ENCODE measurements around the gene ZNF750.

DNA sequence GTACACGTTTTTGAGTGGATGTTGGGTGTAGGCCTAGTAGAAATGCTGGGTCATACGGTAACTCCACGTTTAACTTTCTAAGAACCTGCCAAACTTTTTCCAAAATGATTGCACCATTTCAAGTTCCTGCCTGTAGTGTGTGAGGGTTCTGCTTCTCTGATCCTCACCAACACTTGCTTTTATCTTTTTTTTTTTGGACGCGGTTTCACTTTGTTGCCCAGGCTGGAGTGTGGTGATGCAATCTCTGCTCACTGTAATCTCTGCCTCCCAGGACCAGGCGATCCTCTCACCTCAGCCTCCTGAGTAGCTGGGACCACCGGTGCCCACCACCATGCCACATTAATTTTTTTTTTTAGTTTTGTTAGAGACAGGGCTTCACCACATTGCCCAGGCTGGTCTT, 23.5 kb downstream of the ZNF750 start:
- no peak for TF ChIP-seq POLR2AphosphoS5 (IDR thresholded peaks at IDR 0.05; ENCODE audit: low read depth)
- TF ChIP-seq, protein P1, sequence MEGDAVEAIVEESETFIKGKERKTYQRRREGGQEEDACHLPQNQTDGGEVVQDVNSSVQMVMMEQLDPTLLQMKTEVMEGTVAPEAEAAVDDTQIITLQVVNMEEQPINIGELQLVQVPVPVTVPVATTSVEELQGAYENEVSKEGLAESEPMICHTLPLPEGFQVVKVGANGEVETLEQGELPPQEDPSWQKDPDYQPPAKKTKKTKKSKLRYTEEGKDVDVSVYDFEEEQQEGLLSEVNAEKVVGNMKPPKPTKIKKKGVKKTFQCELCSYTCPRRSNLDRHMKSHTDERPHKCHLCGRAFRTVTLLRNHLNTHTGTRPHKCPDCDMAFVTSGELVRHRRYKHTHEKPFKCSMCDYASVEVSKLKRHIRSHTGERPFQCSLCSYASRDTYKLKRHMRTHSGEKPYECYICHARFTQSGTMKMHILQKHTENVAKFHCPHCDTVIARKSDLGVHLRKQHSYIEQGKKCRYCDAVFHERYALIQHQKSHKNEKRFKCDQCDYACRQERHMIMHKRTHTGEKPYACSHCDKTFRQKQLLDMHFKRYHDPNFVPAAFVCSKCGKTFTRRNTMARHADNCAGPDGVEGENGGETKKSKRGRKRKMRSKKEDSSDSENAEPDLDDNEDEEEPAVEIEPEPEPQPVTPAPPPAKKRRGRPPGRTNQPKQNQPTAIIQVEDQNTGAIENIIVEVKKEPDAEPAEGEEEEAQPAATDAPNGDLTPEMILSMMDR (conservative IDR thresholded peaks at IDR 0.05; ENCODE audit: low read depth in 2 of 2): no peak
- TF ChIP-seq CREB1 (CRISPR knock-in tag; IDR thresholded peaks at IDR 0.05; ENCODE audit: low read depth): no peak
- TF ChIP-seq EZH2phosphoT487 (IDR thresholded peaks at IDR 0.05; ENCODE audit: unreplicated experiment): no peak

Measured in GM23338 (cell line).